WERI-Rb-1 (cell line): ENCODE data around the gene CPEB1.
A peak's percentile ranks its signal among the peaks of the same experiment; 100 is the strongest.

Source experiments
- DNase-seq: peaks from one replicate; pipeline ENCODE4 v3.0.0-alpha.2; 2020
- H3K27ac ChIP-seq: fragments of 250-450 bp; sonication (Bioruptor Pico); 2 replicates; pipeline ENCODE4 v1.5.1; 2020; ENCODE audit warnings: mild to moderate bottlenecking, moderate library complexity
- H3K27me3 ChIP-seq: fragments of 250-450 bp; sonication (Bioruptor Pico); 2 replicates; pipeline ENCODE4 v1.5.1; 2021; ENCODE audit warnings: mild to moderate bottlenecking, low read depth, moderate library complexity; ENCODE audit not compliant: insufficient read depth, severe bottlenecking
- H3K36me3 ChIP-seq: fragments of 250-450 bp; sonication (Bioruptor Pico); 2 replicates; pipeline ENCODE4 v1.5.1; 2020; ENCODE audit warnings: mild to moderate bottlenecking, moderate library complexity
- H3K4me3 ChIP-seq: 2 replicates; pipeline ENCODE4 v1.5.1; 2011; ENCODE audit warnings: low read depth, mild to moderate bottlenecking, control low read depth, low read length
- H3K9me3 ChIP-seq: fragments of 250-450 bp; sonication (Bioruptor Pico); 2 replicates; pipeline ENCODE4 v1.5.1; 2021; ENCODE audit warnings: mild to moderate bottlenecking, moderate library complexity; ENCODE audit not compliant: severe bottlenecking
- TF ChIP-seq, protein P1 (sequence below): IDR thresholded peaks from 2 replicates; pipeline ENCODE4 v1.5.1; 2011; ENCODE audit warnings: low read depth, mild to moderate bottlenecking, control low read depth, inconsistent platforms, low read length

The CPEB1 gene

DNA sequence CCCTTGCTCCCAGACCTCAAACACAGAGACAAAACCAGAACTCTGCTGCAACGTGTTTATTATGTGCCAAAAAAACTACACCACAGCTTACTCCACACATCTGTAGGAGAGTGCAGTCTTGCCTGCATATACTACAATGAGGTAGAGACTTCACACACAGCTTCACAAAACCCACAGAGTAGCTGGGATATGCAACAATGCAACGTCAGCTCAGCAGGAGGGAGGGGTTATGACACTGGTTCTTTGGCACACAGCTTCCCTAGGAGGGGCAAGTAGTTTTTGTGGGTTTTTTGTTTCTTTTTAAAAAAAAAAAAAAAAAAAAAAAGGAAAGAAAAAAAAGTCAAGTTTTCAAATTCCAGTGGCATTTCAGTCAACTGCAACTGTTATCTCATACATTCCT lies 104.0 kb downstream of the CPEB1 start:
- H3K27ac ChIP-seq = no peak overlapping the region
- TF ChIP-seq, protein P1, sequence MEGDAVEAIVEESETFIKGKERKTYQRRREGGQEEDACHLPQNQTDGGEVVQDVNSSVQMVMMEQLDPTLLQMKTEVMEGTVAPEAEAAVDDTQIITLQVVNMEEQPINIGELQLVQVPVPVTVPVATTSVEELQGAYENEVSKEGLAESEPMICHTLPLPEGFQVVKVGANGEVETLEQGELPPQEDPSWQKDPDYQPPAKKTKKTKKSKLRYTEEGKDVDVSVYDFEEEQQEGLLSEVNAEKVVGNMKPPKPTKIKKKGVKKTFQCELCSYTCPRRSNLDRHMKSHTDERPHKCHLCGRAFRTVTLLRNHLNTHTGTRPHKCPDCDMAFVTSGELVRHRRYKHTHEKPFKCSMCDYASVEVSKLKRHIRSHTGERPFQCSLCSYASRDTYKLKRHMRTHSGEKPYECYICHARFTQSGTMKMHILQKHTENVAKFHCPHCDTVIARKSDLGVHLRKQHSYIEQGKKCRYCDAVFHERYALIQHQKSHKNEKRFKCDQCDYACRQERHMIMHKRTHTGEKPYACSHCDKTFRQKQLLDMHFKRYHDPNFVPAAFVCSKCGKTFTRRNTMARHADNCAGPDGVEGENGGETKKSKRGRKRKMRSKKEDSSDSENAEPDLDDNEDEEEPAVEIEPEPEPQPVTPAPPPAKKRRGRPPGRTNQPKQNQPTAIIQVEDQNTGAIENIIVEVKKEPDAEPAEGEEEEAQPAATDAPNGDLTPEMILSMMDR = no peak
- no peaks in the 10 kb centered on the region for H3K9me3 ChIP-seq
- H3K36me3 ChIP-seq = peaks cover 18% of the 10 kb centered on the region
- DNase-seq = no peak
- H3K27me3 ChIP-seq = no peaks in the 10 kb centered on the region
- no peak overlapping the region for H3K4me3 ChIP-seq

DNA sequence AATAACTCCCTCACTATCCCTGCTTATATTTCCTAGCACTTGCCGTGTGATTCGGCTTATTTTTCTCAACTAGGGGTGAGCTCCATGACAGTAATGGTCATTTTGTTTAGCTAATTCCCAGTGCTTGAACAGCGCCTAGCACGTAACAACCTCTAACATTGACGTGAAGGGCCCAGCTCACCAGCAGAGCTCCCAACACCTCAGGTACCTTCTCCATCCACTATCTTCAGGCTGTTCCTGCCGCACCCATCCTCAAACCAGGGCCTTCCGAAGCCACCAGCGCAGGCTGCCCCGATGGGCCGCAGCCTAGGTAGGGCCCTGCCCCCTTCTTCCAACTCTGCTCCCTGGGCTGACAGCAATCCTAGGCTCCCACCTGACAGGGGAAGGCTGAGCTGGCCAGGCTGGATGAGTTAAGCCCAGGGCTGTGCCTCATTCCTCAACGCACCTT lies 106.2 kb downstream of the CPEB1 start:
- H3K4me3 ChIP-seq = peak overlapping the region; percentile 99
- H3K9me3 ChIP-seq = no peaks in the 10 kb centered on the region
- peaks cover 39% of the 10 kb centered on the region for H3K36me3 ChIP-seq
- TF ChIP-seq, protein P1 = no peak
- peak overlapping the region; percentile 82 for H3K27ac ChIP-seq
- no peaks in the 10 kb centered on the region for H3K27me3 ChIP-seq
- peak; percentile 29 for DNase-seq

DNA sequence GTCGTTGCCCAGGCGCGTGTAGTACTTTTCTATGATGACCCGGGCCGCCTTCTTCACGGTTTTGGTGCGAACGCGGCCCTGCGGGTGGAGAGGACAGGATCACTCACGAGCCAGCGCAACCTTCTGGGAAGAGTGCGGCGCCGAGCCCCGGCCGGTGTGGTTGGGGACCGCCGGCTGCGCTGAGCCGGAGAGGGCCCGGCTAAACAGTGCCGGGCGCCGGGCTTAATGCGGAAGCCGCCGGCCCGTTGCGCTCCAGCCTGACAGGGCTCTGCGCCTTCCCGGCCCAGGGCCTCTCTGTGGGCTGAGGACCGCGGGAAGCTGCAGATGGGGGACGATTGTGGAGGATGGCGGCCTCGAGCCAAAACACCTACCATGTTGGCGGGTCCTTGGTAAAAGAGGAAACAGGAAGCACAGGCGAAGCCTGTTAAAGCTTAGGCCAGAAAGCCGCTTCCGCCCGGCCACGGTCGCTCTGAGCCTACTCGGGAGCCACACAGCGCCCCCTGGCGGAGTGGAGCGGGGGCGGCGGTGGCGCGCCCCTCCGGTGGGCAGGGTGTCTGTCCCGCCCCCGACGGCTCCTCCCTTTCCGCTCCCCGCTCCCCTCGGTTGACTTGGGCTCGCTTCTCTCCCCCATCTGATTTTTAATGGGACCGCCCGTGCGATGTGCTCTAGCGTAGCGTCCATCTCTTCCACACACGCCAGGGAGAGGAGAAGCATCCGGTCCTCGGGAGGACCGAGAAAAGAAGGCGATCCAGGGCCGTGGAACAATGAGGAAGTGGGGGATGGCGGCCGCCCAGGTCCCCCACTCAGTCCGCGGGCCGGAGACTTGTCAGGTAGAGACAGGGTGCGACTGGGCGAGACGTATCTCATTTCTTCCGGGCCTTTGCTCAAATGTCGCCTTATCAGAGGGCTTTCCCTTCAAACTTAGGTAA lies 106.8 kb downstream of the CPEB1 start, which contains the start of gene RPS17:
RPS17 (minus strand) TSS at position 403 of the 929 bp plus-strand sequence; CDS start at position 374, 29 bp downstream.
- no peaks in the 10 kb centered on the region for H3K27me3 ChIP-seq
- peaks cover 46% of the 10 kb centered on the region for H3K36me3 ChIP-seq
- H3K9me3 ChIP-seq = no peaks in the 10 kb centered on the region
- peak; percentile 95 for DNase-seq
- H3K27ac ChIP-seq = peak within 1 kb of the TSS; percentile 87
- TF ChIP-seq, protein P1 = peak; percentile 98
- peak within 1 kb of the TSS; percentile 99 for H3K4me3 ChIP-seq

DNA sequence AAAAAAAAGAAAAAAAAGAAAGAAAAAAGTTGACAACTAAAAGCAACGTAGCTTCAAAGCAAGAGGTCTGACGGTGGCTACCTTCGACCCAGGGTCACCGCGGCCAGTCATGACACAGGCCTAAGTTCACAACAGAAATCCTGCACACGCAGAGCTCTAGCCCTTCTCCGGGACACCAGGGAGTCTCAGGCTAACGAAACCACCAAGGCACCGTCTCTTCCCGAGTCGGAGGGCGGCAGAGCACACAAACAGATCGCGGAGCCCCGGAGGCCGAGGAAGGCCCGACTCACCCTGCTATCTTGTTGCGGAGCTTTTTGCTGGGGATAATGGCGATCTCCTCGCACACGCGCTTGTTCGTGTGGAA lies 107.5 kb downstream of the CPEB1 start:
- H3K36me3 ChIP-seq = peaks cover 52% of the 10 kb centered on the region
- no peaks in the 10 kb centered on the region for H3K9me3 ChIP-seq
- H3K27me3 ChIP-seq = no peaks in the 10 kb centered on the region

DNA sequence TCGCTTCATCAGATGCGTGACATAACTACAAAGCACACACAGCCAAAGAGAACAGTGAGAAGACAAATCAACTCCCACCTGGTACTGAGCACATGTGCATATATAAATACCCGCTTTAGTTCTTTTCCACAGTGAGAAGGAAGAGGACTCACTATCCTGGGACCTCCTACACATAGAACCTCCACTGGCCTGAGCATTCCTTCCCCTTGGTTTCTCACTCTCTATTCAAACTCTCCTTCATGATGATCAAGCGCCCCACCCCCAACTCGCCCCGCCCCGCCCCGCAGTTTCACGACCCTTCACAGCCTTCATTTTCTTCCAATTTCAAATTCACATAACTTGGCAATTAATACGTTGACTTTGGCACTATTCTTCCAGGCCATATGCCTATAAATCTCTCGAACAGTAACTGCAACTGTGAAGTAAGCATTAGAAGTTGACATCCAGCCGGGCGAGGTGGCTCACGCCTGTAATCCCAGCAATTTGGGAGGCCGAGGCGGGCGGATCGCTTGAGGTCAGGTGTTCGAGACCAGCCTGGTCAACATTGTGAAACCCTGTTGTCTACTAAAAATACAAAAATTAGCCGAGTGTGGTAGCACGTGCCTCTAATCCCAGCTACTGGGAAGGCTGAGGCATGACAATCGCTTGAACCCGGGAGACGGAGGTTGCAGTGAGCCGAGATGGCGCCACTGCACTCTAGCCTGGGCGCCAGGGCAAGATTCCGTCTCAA lies 108.0 kb downstream of the CPEB1 start:
- Histone ChIP-seq H3K27me3 (no peaks in the 10 kb centered on the region), H3K4me3 (peak overlapping the region; percentile 99), H3K36me3 (peaks cover 57% of the 10 kb centered on the region), H3K27ac (peak overlapping the region; percentile 87), H3K9me3 (no peaks in the 10 kb centered on the region)
- no peak for DNase-seq
- TF ChIP-seq, protein P1 = no peak

More for the DNA sequence above, 107.5 kb downstream of the CPEB1 start:
- no peak for DNase-seq
- Histone ChIP-seq H3K4me3 (peak overlapping the region; percentile 99), H3K27ac (peak overlapping the region; percentile 87)
- TF ChIP-seq, protein P1 = no peak
